T1000 (cell line): Measurements from ENCODE around the gene TPTE2.
"Not testable (repeated sequence)": the region's sequence is repeated elsewhere in the genome, so short reads cannot be mapped to it uniquely, and the experiment has no call there.

Experiments used
- DNase-seq: peaks from one replicate; lab custom pipeline; 2025; ENCODE audit warnings: mixed read lengths; lab: John Stamatoyannopoulos, UW

TPTE2 gene

GRCh38 chr13:19567820-19568534, 6.6 kb upstream of the TPTE2 start:
- no peak for DNase-seq

GRCh38 chr13:19561585-19561984, 253 bp upstream of the TPTE2 start:
- no peak for DNase-seq

GRCh38 chr13:19560672-19561071, 660 bp downstream of the TPTE2 start:
- DNase-seq, result not testable (repeated sequence)

GRCh38 chr13:19559739-19560138, 1.6 kb downstream of the TPTE2 start:
- not testable (repeated sequence) for DNase-seq

GRCh38 chr13:19557287-19557686, 4.0 kb downstream of the TPTE2 start:
- not testable (repeated sequence) for DNase-seq

- not testable (repeated sequence) for DNase-seq
These were observed 12.1 kb downstream of the TPTE2 start for GRCh38 chr13:19549245-19549644.

GRCh38 chr13:19525634-19526033, 35.7 kb downstream of the TPTE2 start:
- not testable (repeated sequence) for DNase-seq

- DNase-seq, result no peak
These were observed 42.3 kb downstream of the TPTE2 start for GRCh38 chr13:19519049-19519448.

- DNase-seq, result not testable (repeated sequence)
These were observed 53.7 kb downstream of the TPTE2 start for GRCh38 chr13:19507623-19508022.

- DNase-seq, result not testable (repeated sequence)
These were observed 101.2 kb downstream of the TPTE2 start for GRCh38 chr13:19460126-19460525.

- peak; percentile 2 for DNase-seq
These were observed 122.2 kb downstream of the TPTE2 start for GRCh38 chr13:19439056-19439686.

- not testable (repeated sequence) for DNase-seq
These were observed 123.6 kb downstream of the TPTE2 start for GRCh38 chr13:19437780-19438179.

- not testable (repeated sequence) for DNase-seq
These were observed 139.1 kb downstream of the TPTE2 start for GRCh38 chr13:19422236-19422635.

GRCh38 chr13:19412494-19412893, 148.8 kb downstream of the TPTE2 start:
- DNase-seq, result not testable (repeated sequence)

- not testable (repeated sequence) for DNase-seq
These were observed 178.4 kb downstream of the TPTE2 start for GRCh38 chr13:19382746-19383511.

GRCh38 chr13:19382111-19382510, 179.2 kb downstream of the TPTE2 start:
- no peak for DNase-seq
